Effector memory CD4-positive, alpha-beta T cell (primary cell): ENCODE results near the gene MADD.

Experiments used
- DNase-seq, 3 donors: peaks; one replicate each; pipeline ENCODE4 v3.0.0-alpha.2; 2020
- H3K27ac ChIP-seq: 2 replicates; pipeline ENCODE4 v1.7.0; 2013; ENCODE audit warnings: mild to moderate bottlenecking, low read length, moderate library complexity; ENCODE audit not compliant: insufficient read depth, poor library complexity, severe bottlenecking
- H3K27me3 ChIP-seq: replicated peaks from 2 replicates; pipeline ENCODE4 v1.7.0; 2013; ENCODE audit warnings: mild to moderate bottlenecking, low read length; ENCODE audit not compliant: insufficient read depth, control insufficient read depth, poor library complexity, severe bottlenecking
- H3K36me3 ChIP-seq: 2 replicates; pipeline ENCODE4 v1.7.0; 2013; ENCODE audit warnings: mild to moderate bottlenecking, low read length, moderate library complexity; ENCODE audit not compliant: control insufficient read depth, insufficient read depth
- H3K4me1 ChIP-seq: 2 replicates; pipeline ENCODE4 v1.7.0; 2013; ENCODE audit warnings: low read length, mild to moderate bottlenecking; ENCODE audit not compliant: control insufficient read depth, insufficient read depth, poor library complexity, severe bottlenecking
- H3K4me3 ChIP-seq: 2 replicates; pipeline ENCODE4 v1.7.0; 2013; ENCODE audit warnings: low read length, low read depth, mild to moderate bottlenecking; ENCODE audit not compliant: insufficient read depth, poor library complexity, severe bottlenecking
- H3K9me3 ChIP-seq: 2 replicates; pipeline ENCODE4 v1.7.0; 2013; ENCODE audit warnings: mild to moderate bottlenecking, low read length, moderate library complexity; ENCODE audit not compliant: control insufficient read depth

The MADD gene

DNA sequence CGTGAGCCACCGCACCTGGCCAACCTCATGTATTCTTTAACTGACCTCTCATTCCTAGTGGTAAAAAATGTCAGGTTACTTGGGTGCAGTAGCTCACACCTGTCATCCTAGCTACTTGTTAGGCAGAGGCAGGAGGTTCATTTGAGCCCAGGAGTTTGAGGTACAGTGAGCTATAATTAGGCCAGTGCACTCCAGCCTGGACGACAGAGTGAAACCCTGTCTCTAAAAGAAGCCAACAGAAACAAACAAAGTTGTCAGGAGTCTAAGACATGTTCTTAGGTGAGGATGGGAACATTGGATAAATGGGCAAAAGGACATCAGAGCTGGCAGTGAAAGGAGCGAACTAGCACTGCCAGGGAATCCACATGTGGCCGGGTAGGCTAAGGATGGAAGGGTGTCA, 18.1 kb downstream of the MADD start:
- H3K36me3 ChIP-seq: peaks cover 83% of the 10 kb centered on the region
- H3K9me3 ChIP-seq: no peaks in the 10 kb centered on the region
- no peaks in the 10 kb centered on the region for H3K27me3 ChIP-seq
- DNase-seq: no peak
- no peaks in the 10 kb centered on the region for H3K4me1 ChIP-seq
- no peak overlapping the region for H3K4me3 ChIP-seq
- H3K27ac ChIP-seq: no peak overlapping the region

DNA sequence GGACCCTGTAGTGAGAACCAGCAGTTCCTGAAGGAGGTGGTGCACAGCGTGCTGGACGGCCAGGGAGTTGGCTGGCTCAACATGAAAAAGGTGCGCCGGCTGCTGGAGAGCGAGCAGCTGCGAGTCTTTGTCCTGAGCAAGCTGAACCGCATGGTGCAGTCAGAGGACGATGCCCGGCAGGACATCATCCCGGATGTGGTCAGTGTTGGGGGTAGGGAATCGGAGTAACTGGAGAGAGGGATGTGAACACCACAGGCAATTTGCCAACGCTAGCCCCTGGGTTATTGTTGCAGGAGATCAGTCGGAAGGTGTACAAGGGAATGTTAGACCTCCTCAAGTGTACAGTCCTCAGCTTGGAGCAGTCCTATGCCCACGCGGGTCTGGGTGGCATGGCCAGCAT, 19.9 kb downstream of the MADD start:
- no peaks in the 10 kb centered on the region for H3K27me3 ChIP-seq
- no peaks in the 10 kb centered on the region for H3K4me1 ChIP-seq
- peaks cover 83% of the 10 kb centered on the region for H3K36me3 ChIP-seq
- DNase-seq: no peak
- no peaks in the 10 kb centered on the region for H3K9me3 ChIP-seq
- no peak overlapping the region for H3K4me3 ChIP-seq
- H3K27ac ChIP-seq: no peak overlapping the region

DNA sequence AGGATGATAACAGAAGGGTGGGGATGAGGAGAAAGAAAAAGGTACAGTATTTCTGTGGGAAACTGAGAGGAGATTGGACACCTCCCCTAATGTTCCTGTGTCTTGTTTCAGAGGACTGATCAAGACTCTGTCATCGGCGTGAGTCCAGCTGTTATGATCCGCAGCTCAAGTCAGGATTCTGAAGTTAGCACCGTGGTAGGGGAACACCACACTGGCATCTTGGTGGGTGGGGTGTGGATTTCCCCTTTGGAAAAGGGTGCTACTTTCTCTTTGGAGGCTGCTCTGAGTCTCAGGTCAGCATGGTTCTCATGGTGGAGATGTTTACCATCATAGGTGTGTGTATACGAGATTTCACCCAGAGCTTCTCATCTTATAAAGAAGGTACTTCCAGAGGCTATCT, 25.5 kb downstream of the MADD start:
- no peak overlapping the region for H3K4me3 ChIP-seq
- H3K27ac ChIP-seq: no peak overlapping the region
- no peaks in the 10 kb centered on the region for H3K27me3 ChIP-seq
- H3K4me1 ChIP-seq: no peaks in the 10 kb centered on the region
- H3K36me3 ChIP-seq: peaks cover 74% of the 10 kb centered on the region
- H3K9me3 ChIP-seq: no peaks in the 10 kb centered on the region
- no peak for DNase-seq

DNA sequence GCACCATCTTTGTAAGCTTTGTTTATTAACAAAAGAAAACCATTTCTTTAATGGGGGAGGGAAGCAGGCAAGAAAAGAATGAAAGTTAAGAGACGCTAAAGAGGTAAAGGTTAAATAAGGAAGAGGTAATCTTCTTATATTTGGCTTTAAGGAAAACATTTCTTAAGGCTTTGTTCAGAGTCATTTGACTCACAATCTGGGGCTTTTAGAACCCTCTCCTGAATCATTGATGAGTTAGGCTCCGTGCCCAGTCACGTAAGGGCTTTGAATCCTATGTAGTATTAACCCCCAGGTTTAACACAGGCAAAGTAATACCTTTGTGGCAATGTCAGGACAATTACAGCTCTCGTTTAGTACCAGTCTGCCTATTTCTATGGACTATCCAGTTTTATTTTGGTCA, 26.1 kb downstream of the MADD start:
- H3K4me1 ChIP-seq: no peaks in the 10 kb centered on the region
- H3K36me3 ChIP-seq: peaks cover 72% of the 10 kb centered on the region
- no peak for DNase-seq
- H3K27ac ChIP-seq: no peak overlapping the region
- H3K4me3 ChIP-seq: no peak overlapping the region
- H3K27me3 ChIP-seq: no peaks in the 10 kb centered on the region
- H3K9me3 ChIP-seq: no peaks in the 10 kb centered on the region

DNA sequence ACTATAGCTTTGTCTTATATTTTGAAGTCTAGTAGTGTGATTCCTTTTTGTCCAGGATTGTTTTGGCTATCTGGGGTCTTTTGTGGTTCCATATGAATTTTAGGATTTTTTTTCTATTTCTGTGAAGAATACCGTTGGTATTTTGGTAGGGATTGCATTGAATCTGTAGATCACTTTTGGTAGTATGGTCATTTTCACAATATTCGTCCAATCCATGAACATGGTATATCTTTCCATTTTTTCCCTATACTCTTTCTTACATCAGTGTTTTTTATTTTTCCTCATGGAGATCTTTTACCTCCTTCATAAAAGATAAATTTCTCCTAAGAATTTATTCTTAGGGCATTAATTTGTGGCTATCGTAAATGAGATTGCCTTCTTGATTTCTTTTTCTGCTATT, 29.1 kb downstream of the MADD start:
- no peaks in the 10 kb centered on the region for H3K9me3 ChIP-seq
- H3K4me3 ChIP-seq: no peak overlapping the region
- H3K27me3 ChIP-seq: no peaks in the 10 kb centered on the region
- H3K36me3 ChIP-seq: peaks cover 72% of the 10 kb centered on the region
- H3K4me1 ChIP-seq: no peaks in the 10 kb centered on the region
- no peak overlapping the region for H3K27ac ChIP-seq
- no peak for DNase-seq

DNA sequence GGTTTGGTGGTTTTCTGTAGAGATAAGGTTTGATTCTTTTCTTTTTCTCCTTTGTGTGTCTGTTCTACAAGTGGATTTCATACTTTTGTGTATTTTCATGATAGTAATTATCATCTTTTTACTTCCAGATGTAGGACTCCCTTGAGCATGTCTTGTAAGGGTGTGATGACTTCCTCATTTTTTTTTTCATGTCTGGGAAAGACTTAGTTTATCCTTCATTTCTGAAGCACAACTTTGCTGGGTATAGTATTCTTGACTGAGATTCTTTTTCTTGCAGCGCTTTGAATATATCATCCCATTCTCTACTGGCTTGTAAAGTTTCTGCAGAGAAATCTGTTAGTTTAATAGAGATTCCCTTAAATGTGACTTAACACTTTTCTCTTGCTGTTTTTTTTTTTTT, 32.9 kb downstream of the MADD start:
- no peak overlapping the region for H3K4me3 ChIP-seq
- peaks cover 84% of the 10 kb centered on the region for H3K36me3 ChIP-seq
- no peak for DNase-seq
- H3K27ac ChIP-seq: no peak overlapping the region
- H3K27me3 ChIP-seq: no peaks in the 10 kb centered on the region
- H3K4me1 ChIP-seq: no peaks in the 10 kb centered on the region
- no peaks in the 10 kb centered on the region for H3K9me3 ChIP-seq

DNA sequence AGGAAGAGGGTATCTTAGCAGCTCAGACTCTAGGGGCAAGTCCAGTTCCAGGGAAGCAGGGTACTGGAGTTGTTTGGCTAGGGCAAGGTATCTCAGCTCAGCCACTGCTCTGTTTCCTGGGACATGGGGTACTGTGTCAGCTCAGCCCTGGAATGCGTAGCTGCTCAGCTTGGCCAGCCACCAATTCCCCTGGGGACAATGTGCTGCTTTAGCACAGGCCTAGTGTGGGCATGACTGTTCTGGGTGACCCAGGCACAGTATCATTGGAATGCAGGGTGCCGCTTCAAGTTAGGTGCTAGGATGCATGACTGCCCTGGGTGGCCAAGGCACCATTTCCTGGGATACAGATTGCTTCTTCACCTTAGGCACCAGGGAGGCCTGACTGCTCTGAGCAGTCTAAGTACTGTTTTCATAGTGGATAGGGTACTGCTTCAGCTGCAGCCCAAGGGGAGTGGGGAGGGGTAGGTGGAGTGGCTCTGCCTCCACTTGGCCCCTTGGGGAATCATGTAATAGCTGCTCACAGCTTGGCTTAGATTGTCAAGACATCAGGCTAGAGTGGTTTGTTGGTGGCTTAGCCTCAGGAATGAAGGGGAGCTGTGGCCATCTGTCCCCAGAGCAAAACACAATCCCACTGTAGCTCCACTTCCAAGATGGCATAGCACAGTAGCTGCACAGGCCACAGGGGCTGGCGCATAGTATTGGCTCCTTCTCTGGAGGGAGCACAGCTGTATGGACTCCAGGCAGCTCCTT, 36.0 kb downstream of the MADD start:
- Histone ChIP-seq H3K27me3 (no peaks in the 10 kb centered on the region), H3K9me3 (no peaks in the 10 kb centered on the region), H3K4me3 (no peak overlapping the region), H3K4me1 (no peaks in the 10 kb centered on the region), H3K36me3 (peaks cover 90% of the 10 kb centered on the region), H3K27ac (no peak overlapping the region)
- DNase-seq: no peak

DNA sequence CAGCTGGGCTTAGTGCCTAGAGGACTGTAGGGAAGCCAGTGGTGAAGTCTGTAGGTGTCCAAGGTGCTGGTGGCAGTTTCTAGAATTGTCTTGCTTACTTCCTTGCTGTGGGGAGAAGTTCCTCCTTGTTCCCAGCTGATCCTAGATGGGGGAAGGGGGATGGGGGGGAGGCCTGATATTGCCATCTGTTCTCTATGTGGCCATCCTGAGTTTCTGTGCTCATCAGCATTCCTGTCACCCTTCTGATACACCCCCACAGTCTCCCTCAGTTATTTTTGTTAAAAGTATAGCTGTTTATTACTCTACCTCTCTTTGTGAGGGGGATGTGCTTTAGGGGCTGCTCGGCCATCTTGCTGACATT, 36.5 kb downstream of the MADD start:
- no peaks in the 10 kb centered on the region for H3K9me3 ChIP-seq
- H3K27ac ChIP-seq: no peak overlapping the region
- no peaks in the 10 kb centered on the region for H3K4me1 ChIP-seq
- no peaks in the 10 kb centered on the region for H3K27me3 ChIP-seq
- no peak overlapping the region for H3K4me3 ChIP-seq
- H3K36me3 ChIP-seq: peaks cover 94% of the 10 kb centered on the region
- DNase-seq: no peak

DNA sequence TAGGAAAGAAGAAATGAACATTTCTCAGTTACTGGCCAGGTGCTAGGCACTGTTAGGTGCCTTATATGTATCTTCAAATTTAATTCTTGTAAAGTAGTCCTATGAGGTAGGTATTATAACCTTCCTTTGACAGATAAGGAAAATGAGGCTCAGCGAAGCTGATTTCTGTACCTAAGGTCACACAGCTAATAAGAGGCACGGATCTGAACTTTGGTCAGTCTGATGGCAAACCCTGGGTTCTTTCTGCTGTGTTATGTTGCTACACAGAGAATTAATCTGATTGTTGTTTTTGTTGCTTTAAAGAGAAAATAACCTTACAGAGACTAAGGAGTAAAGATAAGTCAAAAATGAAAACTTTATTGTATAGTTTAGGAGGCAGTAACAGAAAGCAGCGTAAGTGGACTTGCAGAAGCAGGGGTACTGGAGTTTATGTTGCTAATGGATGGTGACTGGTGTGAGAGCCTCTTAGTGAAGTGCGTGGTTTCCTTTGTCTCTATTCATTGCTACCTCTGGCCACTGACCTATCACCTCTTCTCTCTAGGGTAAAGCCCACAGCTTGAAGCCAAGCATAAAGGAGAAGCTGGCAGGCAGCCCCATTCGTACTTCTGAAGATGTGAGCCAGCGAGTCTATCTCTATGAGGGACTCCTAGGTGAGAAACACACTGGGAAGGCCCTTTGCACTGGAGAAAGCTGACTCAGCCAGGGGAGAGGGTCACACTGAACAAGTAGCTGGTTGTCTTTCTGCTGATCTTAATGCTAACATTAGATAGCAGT, 38.3 kb downstream of the MADD start:
- peaks cover 93% of the 10 kb centered on the region for H3K36me3 ChIP-seq
- DNase-seq: no peak
- H3K27me3 ChIP-seq: no peaks in the 10 kb centered on the region
- no peaks in the 10 kb centered on the region for H3K4me1 ChIP-seq
- H3K27ac ChIP-seq: no peak overlapping the region
- H3K4me3 ChIP-seq: no peak overlapping the region
- no peaks in the 10 kb centered on the region for H3K9me3 ChIP-seq

DNA sequence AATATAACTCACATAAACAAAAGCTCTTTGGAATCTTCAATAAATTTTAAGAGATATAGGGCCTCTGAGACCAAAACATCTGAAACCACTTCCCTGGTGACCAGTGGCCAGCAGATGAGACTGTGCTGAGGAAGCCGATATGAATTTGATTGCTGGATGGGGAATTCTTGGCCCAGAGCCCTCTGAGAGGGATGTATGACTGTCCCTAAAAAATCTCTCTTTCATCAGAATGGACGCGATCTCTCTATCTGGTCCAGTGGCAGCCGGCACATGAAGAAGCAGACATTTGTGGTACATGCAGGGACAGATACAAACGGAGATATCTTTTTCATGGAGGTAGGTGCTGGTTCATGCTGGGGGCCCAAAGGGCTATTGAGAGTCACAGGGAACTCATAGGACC, 45.1 kb downstream of the MADD start:
- Histone ChIP-seq H3K36me3 (peaks cover 70% of the 10 kb centered on the region), H3K4me3 (no peak overlapping the region), H3K27me3 (no peaks in the 10 kb centered on the region), H3K9me3 (no peaks in the 10 kb centered on the region), H3K4me1 (no peaks in the 10 kb centered on the region), H3K27ac (no peak overlapping the region)
- no peak for DNase-seq
